ENCODE measurements around the gene FA2H.
"Not testable (repeated sequence)": the region's sequence is repeated elsewhere in the genome, so short reads cannot be mapped to it uniquely, and the experiment has no call there.

Gene FA2H

GRCh38 chr16:74668877-74669276 lies 105.7 kb downstream of the FA2H start:
- DNase-seq: not testable (repeated sequence)

DNA sequence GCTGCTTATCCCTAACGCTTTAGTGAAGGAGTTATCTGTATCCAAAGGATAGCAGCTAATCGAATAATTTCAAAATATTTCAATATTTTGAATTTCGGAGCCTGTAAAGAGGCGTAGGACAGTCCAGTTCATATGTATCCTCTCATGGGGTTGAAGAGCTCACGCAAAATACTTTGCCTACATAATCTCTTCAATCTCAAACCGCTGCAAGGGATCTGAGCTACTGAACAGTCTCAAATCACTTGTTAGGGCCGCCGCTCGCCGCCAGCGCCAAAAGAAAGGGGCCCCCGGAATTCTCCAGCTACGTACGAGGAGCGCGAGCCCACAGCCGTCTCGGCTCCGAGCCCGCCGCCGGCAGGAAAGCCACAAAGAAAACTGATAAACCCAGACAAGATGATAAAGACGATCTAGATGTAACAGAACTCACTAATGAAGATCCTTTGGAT lies 107.3 kb downstream of the FA2H start:
- DNase-seq: peak; percentile 40

- peak; percentile 88 for DNase-seq
Measured at GRCh38 chr16:74666425-74667254, 108.0 kb downstream of the FA2H start, which contains the start of gene RFWD3. Gene RFWD3 (minus strand): TSS chr16:74666877. CDS start chr16:74661449, 5,428 bp downstream.

- no peak for DNase-seq
Measured at GRCh38 chr16:74666010-74666421, 108.6 kb downstream of the FA2H start.

Data from DMS79 treated with DMSO at 0.1 percent for 48 hours (cell line).